NCI-H146 treated with DMSO at 0.1 percent for 48 hours (cell line): ENCODE data around the gene RAD17.
"Not testable (repeated sequence)": the region's sequence is repeated elsewhere in the genome, so short reads cannot be mapped to it uniquely, and the experiment has no call there.

Experiments used
- DNase-seq: peaks from one replicate; lab custom pipeline; 2025; ENCODE audit not compliant: unreplicated experiment; lab: John Stamatoyannopoulos, UW

Gene RAD17

DNA sequence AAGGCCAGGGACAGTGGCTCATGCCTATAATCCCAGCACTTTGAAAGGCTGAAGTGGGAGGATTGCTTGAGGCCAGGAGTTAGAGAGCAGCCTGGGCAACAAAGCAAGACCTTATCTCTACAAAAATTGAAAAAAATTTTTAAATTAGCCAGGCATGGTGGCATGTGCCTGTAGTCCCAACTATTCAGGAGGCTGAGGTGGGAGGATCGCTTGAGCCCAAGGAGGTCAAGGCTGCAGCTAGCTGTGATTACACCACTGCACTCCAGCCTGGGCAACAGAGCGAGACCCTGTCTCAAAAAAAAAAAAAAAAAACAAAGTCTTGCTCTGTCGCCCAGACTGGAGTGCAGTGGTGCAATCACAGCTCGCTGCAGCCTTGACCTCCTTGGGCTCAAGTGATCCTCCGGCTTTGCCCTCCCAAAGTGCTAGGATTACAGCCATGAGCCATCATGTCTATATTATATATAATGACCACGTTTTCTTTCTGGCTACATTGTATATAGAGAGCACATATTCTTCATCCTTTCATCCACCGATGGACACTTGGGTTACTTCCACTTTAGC lies 85.9 kb downstream of the RAD17 start:
- DNase-seq, result not testable (repeated sequence)

DNA sequence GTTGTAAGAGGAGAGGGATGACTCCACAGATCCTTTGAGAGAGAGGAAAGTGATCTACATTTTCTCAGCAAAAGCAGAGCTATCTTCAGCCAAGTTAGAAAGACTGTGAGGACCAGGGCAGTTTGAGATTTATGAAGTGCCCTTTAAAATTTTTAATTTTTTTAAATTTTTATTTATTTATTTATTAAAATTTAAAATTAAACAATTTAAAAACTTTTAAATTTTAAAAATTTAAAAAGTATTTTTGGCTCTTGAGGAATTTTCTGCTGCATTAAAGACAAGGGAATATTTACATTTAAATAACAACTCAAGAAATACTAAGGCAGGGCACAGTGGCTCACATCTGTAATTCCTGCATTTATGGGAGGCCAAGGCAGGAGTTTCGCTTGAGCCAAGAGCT lies 92.6 kb downstream of the RAD17 start:
- no peak for DNase-seq
